ENCODE results near the gene ZDHHC16.

DNA sequence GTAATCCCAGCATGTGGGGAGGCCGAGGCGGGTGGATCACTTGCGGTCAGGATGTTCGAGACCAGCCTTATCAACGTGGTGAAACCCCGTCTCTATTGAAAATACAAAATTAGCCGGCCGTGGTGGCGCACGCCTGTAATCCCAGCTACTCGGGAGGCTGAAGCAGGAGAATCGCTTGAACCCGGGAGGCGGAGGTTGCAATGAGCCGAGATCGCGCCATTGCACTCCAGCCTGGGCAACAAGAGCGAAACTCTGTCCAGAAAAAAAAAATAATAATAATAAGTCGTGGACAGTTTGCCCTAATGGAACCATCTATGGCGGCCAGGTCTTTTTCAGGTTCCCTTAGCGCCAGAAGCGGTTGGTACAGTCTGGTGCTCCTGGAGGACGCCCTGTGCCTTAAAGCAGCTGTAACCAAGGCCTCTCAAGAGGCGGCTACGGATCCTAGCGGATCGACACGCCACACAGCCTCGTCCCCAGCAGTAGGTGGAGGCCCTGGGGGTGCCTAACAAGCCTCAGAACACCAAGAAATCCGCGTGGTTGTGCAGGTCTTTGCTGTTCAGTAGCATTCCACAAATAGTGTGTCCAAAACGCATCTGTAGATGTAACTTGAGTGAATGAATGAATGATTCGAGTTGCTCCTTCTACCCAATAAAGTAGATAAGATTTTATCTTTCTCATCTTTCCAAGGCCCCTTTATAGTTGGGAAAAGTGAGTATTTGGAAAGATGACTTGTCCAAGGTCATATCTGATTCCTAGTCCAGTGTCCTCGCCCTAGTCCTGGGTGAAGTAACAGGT, 19.0 kb upstream of the ZDHHC16 start:
- no peak for TF ChIP-seq CTCF (IDR thresholded peaks at IDR 0.05)
- no peak for TF ChIP-seq POLR2A (IDR thresholded peaks at IDR 0.05)

All from lower leg skin (tissue), 3 donors.